ENCODE measurements around the gene CACNA2D4.

DNA sequence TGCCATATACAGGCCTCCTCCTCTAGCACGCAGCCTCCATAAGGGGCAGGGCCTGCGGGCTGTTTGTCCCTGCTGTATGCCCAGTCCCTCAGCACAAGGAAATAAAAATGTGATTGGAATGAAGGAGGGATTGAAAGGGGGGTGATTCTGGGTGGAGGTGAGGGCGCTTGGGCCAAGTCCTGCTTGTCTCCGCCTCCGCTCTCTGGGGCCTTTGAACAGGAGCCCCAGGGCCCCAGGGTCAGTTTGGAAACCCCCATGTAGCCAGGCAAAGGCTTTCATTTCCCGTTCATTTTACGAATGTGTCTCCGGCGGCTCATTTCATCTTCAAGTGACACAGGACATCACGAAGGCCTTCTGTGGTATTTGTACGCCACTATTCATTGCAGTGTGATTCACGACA is 4.5 kb upstream of the CACNA2D4 start:
- TF ChIP-seq POLR2AphosphoS5 (IDR thresholded peaks at IDR 0.05) (no peak), CTCF (IDR thresholded peaks at IDR 0.05) (no peak), EP300 (IDR thresholded peaks at IDR 0.05) (no peak), POLR2A (IDR thresholded peaks at IDR 0.05) (no peak)

Data from sigmoid colon (tissue), 4 donors.